ENCODE results near the gene WNT11. TPM values are rescaled to one million over a fixed set of nuclear protein-coding genes. Genes with fewer than 3 reads are reported as not detected.

Gene WNT11
- total RNA-seq, 2 donors from 2014 or later = 0.53 to 0.62 TPM

- H3K4me1 Mint-ChIP-seq = peaks cover 2% of the 10 kb centered on the region
- Histone ChIP-seq H3K4me3 (ENCODE audit: low read length) (no peak overlapping the region), H3K9ac (ENCODE audit: extremely low read depth, low read length, poor library complexity, severe bottlenecking) (no peak overlapping the region), H3K27ac (ENCODE audit: low read depth, low read length) (no peak overlapping the region), H3K9me3 (ENCODE audit: control insufficient read depth, low read length) (no peaks in the 10 kb centered on the region), H3K36me3 (ENCODE audit: control insufficient read depth, insufficient read depth, low read length) (no peaks in the 10 kb centered on the region), H3K4me1 (ENCODE audit: control insufficient read depth, insufficient read depth, low read length) (no peaks in the 10 kb centered on the region), H3K27me3 (ENCODE audit: control insufficient read depth, insufficient read depth, low read length, poor library complexity, severe bottlenecking) (no peaks in the 10 kb centered on the region)
- no peak for DNase-seq
- H3K36me3 Mint-ChIP-seq (ENCODE audit: low read depth) = no peaks in the 10 kb centered on the region
- no peak overlapping the region for H3K4me3 Mint-ChIP-seq
- H3K27me3 Mint-ChIP-seq (ENCODE audit: insufficient read depth) = peaks cover 41% of the 10 kb centered on the region
- WGBS, 2 experiments (ENCODE audit: insufficient coverage in 1 of 2, insufficient read length in 1 of 2) = 76 to 94% methylated on average over 2 to 3 of the region's 3 CpGs
- H3K27ac Mint-ChIP-seq = no peak overlapping the region
- H3K9me3 Mint-ChIP-seq = no peaks in the 10 kb centered on the region
- TF ChIP-seq CTCF (conservative IDR thresholded peaks at IDR 0.05) = no peak
Measured at GRCh38 chr11:76249195-76249741, 43.0 kb upstream of the WNT11 start.

GRCh38 chr11:76248210-76248609 lies 41.9 kb upstream of the WNT11 start:
- peaks cover 48% of the 10 kb centered on the region for H3K27me3 Mint-ChIP-seq (ENCODE audit: insufficient read depth)
- Histone ChIP-seq H3K9me3 (ENCODE audit: control insufficient read depth, low read length) (no peaks in the 10 kb centered on the region), H3K9ac (ENCODE audit: extremely low read depth, low read length, poor library complexity, severe bottlenecking) (no peak overlapping the region), H3K36me3 (ENCODE audit: control insufficient read depth, insufficient read depth, low read length) (no peaks in the 10 kb centered on the region), H3K4me1 (ENCODE audit: control insufficient read depth, insufficient read depth, low read length) (peaks cover 2% of the 10 kb centered on the region), H3K27ac (ENCODE audit: low read depth, low read length) (no peak overlapping the region), H3K27me3 (ENCODE audit: control insufficient read depth, insufficient read depth, low read length, poor library complexity, severe bottlenecking) (peaks cover 6% of the 10 kb centered on the region), H3K4me3 (ENCODE audit: low read length) (no peak overlapping the region)
- peaks cover 9% of the 10 kb centered on the region for H3K4me1 Mint-ChIP-seq
- H3K4me3 Mint-ChIP-seq = no peak overlapping the region
- DNase-seq = peak; percentile 88
- H3K36me3 Mint-ChIP-seq (ENCODE audit: low read depth) = no peaks in the 10 kb centered on the region
- H3K9me3 Mint-ChIP-seq = no peaks in the 10 kb centered on the region
- H3K27ac Mint-ChIP-seq = no peak overlapping the region
- peak; percentile 77 for TF ChIP-seq CTCF (conservative IDR thresholded peaks at IDR 0.05)
- WGBS, 2 experiments (ENCODE audit: insufficient coverage in 1 of 2, insufficient read length in 1 of 2) = 83% methylated on average over 1 of the region's 1 CpG; no CpG with 5 or more reads in 1 of the 2 experiments

GRCh38 chr11:76247091-76247490 lies 40.8 kb upstream of the WNT11 start:
- Histone ChIP-seq H3K9me3 (ENCODE audit: control insufficient read depth, low read length) (no peaks in the 10 kb centered on the region), H3K27ac (ENCODE audit: low read depth, low read length) (no peak overlapping the region), H3K4me3 (ENCODE audit: low read length) (no peak overlapping the region), H3K36me3 (ENCODE audit: control insufficient read depth, insufficient read depth, low read length) (no peaks in the 10 kb centered on the region), H3K9ac (ENCODE audit: extremely low read depth, low read length, poor library complexity, severe bottlenecking) (no peak overlapping the region), H3K27me3 (ENCODE audit: control insufficient read depth, insufficient read depth, low read length, poor library complexity, severe bottlenecking) (peaks cover 16% of the 10 kb centered on the region), H3K4me1 (ENCODE audit: control insufficient read depth, insufficient read depth, low read length) (peaks cover 5% of the 10 kb centered on the region)
- Mint-ChIP-seq H3K27ac (no peak overlapping the region), H3K4me1 (peaks cover 9% of the 10 kb centered on the region), H3K4me3 (no peak overlapping the region), H3K36me3 (ENCODE audit: low read depth) (no peaks in the 10 kb centered on the region), H3K27me3 (ENCODE audit: insufficient read depth) (peaks cover 56% of the 10 kb centered on the region), H3K9me3 (no peaks in the 10 kb centered on the region)
- no peak for TF ChIP-seq CTCF (conservative IDR thresholded peaks at IDR 0.05)
- 83 to 94% methylated on average over 4 to 6 of the region's 6 CpGs for WGBS, 2 experiments (ENCODE audit: insufficient coverage in 1 of 2, insufficient read length in 1 of 2)
- DNase-seq = no peak

Data from endodermal cell (in vitro differentiated cells).